Mesothelial cell of epicardium (in vitro differentiated cells): Measurements from ENCODE around the gene APOF. TPM values are rescaled to one million over a fixed set of nuclear protein-coding genes. Genes with fewer than 3 reads are reported as not detected.
A peak's percentile ranks its signal among the peaks of the same experiment; 100 is the strongest.
"Not testable (repeated sequence)": the region's sequence is repeated elsewhere in the genome, so short reads cannot be mapped to it uniquely, and the experiment has no call there.

Source experiments
- DNase-seq, 2 experiments: peaks; one replicate each; pipeline ENCODE4 v3.0.0; 2021; ENCODE audit warnings: low spot score in 2 of 2; ENCODE audit not compliant: unreplicated experiment in 2 of 2
- H3K27ac Mint-ChIP-seq: 2 replicates; pipeline ENCODE4 v1.8.0; 2021; ENCODE audit warnings: mixed read lengths
- H3K27me3 Mint-ChIP-seq: 2 replicates; pipeline ENCODE4 v1.8.0; 2021; ENCODE audit warnings: low read depth, mixed read lengths
- H3K36me3 Mint-ChIP-seq: 2 replicates; pipeline ENCODE4 v1.8.0; 2021; ENCODE audit warnings: mixed read lengths
- H3K4me1 Mint-ChIP-seq: 2 replicates; pipeline ENCODE4 v1.8.0; 2021; ENCODE audit warnings: mixed read lengths
- H3K4me3 Mint-ChIP-seq: 2 replicates; pipeline ENCODE4 v1.8.0; 2021; ENCODE audit warnings: mild to moderate bottlenecking, moderate library complexity, mixed read lengths
- H3K9me3 Mint-ChIP-seq: 2 replicates; pipeline ENCODE4 v1.8.0; 2021; ENCODE audit warnings: mixed read lengths
- total RNA-seq: library from RNA; stranded (reverse); gene quantifications from 3 replicates; pipeline ENCODE4 v1.2.1, GENCODE V29; 2021
- TF ChIP-seq, protein P1 (sequence below): fragments of 200-600 bp; sonication (generic); IDR thresholded peaks from one replicate; pipeline ENCODE4 v1.5.0; 2021; ENCODE audit warnings: antibody characterized with exemption; ENCODE audit not compliant: unreplicated experiment

APOF gene
- total RNA-seq, 1 donor from 2014 or later, result not detected

DNA sequence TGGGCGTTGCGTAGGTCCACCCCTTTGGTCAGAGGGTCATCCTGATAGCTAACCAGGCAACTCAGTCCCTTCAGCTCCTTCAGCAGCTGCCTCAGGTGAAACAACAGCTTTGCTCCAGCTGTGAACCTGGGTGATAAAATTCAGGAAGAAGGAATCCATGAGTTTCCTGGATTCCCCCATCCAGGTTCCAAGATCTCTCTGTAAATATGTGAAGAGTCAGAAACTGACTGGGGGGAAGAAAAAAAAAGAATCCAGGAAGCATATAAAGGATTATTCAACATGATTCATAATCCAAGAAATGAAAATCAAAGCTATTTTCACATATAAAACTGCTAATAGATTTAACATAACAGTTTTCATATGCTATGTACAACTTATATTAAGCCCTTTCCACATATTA is 11.3 kb downstream of the APOF start:
- Mint-ChIP-seq H3K4me1 (no peaks in the 10 kb centered on the region), H3K27me3 (no peaks in the 10 kb centered on the region), H3K9me3 (no peaks in the 10 kb centered on the region), H3K36me3 (peaks cover 34% of the 10 kb centered on the region), H3K27ac (no peak overlapping the region), H3K4me3 (no peak overlapping the region)
- TF ChIP-seq, protein P1, sequence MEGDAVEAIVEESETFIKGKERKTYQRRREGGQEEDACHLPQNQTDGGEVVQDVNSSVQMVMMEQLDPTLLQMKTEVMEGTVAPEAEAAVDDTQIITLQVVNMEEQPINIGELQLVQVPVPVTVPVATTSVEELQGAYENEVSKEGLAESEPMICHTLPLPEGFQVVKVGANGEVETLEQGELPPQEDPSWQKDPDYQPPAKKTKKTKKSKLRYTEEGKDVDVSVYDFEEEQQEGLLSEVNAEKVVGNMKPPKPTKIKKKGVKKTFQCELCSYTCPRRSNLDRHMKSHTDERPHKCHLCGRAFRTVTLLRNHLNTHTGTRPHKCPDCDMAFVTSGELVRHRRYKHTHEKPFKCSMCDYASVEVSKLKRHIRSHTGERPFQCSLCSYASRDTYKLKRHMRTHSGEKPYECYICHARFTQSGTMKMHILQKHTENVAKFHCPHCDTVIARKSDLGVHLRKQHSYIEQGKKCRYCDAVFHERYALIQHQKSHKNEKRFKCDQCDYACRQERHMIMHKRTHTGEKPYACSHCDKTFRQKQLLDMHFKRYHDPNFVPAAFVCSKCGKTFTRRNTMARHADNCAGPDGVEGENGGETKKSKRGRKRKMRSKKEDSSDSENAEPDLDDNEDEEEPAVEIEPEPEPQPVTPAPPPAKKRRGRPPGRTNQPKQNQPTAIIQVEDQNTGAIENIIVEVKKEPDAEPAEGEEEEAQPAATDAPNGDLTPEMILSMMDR, result no peak
- no peak for DNase-seq

DNA sequence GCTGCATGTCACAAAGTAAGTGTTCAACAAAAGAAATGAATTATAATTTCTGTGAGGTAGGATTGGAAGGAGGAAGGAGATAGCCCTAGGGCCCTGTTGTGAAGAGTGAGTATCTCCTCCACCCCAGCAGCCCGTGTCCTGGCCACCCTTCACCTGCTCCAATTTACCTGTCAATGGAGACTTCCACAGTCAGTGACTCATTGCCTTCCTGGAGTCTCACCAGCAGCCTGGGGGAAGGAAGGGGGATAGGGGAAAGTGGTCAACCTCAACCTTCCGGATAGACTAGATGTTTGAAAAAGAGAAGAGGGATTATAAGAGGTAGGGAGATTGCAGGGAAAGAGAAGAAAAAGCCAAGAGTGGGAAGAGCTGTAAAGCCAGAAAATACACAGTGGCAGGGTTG is 12.0 kb downstream of the APOF start:
- TF ChIP-seq, protein P1, result no peak
- H3K4me1 Mint-ChIP-seq, result no peaks in the 10 kb centered on the region
- H3K27ac Mint-ChIP-seq, result no peak overlapping the region
- DNase-seq, result no peak
- peaks cover 36% of the 10 kb centered on the region for H3K36me3 Mint-ChIP-seq
- no peak overlapping the region for H3K4me3 Mint-ChIP-seq
- no peaks in the 10 kb centered on the region for H3K27me3 Mint-ChIP-seq
- no peaks in the 10 kb centered on the region for H3K9me3 Mint-ChIP-seq

DNA sequence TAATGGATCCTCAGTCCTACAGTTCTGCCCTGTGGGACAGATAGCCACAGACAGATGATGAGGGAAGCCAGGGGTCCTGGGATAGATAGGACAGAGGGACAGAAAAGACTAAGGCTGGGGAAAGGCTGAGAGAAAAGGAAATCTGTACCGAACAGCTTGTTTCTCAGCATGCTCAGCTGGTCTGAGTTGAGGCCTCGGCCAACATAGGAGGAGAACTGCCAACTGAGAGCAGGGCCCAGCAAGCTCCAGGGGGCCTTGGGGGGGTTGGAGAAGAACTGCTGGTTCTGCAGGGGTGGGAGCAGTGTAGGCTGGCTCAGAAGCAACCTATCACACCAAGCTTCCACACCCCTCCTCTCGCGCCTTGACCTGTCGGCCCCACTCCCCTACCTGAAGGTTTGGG is 13.9 kb downstream of the APOF start:
- H3K27ac Mint-ChIP-seq, result no peak overlapping the region
- H3K36me3 Mint-ChIP-seq, result peaks cover 43% of the 10 kb centered on the region
- H3K9me3 Mint-ChIP-seq, result no peaks in the 10 kb centered on the region
- no peaks in the 10 kb centered on the region for H3K4me1 Mint-ChIP-seq
- no peak overlapping the region for H3K4me3 Mint-ChIP-seq
- H3K27me3 Mint-ChIP-seq, result no peaks in the 10 kb centered on the region
- TF ChIP-seq, protein P1, result no peak
- no peak for DNase-seq

DNA sequence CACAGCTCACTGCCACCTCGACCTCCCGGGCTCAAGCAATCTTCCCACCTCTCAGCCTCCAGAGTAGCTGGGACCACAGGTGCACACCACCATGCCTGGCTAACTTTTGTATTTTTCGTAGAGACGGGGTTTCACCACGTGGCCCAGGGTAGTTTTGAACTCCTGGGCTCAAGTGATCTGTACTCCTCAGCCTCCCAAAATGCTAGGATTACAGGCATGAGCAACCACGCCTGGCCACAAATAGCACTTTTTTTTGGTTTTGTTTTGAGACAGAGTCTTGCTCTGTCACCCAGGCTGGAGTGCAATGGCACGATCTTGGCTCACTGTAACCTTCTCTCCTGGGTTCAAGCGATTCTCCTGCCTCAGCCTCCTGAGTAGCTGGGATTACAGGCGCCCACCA is 15.4 kb downstream of the APOF start:
- not testable (repeated sequence) for H3K27ac Mint-ChIP-seq, H3K4me1 Mint-ChIP-seq, H3K27me3 Mint-ChIP-seq, H3K4me3 Mint-ChIP-seq, DNase-seq, H3K9me3 Mint-ChIP-seq
- H3K36me3 Mint-ChIP-seq, result peaks cover 52% of the 10 kb centered on the region

DNA sequence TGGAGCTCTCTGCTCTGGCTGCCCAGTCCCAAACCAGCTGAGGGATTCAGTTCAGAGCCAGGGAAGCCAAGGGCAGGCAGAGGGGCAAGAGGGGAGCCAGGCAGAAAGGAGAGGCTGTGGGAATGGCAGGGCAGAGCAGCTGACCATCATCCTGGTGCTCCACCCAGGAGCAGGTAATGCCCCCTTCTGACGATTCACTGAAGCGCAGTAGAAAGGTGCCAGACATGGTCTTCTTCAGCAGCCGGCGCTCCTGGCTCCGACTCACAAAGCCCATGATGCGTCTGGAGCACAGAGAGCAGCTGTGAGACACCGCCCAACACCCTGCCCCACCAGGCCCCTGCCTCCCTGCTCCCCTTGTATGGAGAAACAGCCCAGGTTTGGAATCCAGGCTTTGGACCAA is 16.0 kb downstream of the APOF start:
- Mint-ChIP-seq H3K9me3 (no peaks in the 10 kb centered on the region), H3K27ac (no peak overlapping the region), H3K36me3 (peaks cover 52% of the 10 kb centered on the region), H3K27me3 (no peaks in the 10 kb centered on the region), H3K4me3 (no peak overlapping the region), H3K4me1 (no peaks in the 10 kb centered on the region)
- TF ChIP-seq, protein P1, result no peak
- DNase-seq, result no peak

DNA sequence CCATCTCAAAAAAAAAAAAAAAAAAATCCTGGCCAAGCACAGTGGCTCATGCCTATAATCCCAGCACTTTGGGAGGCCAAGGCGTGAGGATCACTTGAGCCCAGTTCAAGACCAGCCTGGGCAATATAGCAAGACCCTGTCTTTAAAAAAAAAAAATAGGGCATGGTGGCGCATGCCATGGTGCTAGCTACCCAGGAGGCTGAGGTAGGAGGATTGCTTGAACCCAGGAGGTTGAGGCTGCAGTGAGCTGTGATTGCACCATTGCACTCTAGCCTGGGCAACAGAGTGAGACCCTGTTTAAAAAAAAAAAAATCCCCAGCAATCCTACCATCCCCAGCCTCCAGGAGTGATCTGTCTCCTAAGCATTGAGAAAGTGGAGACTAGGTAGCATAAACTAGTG is 20.4 kb downstream of the APOF start:
- H3K9me3 Mint-ChIP-seq, H3K4me1 Mint-ChIP-seq, H3K4me3 Mint-ChIP-seq, H3K27ac Mint-ChIP-seq, DNase-seq, H3K27me3 Mint-ChIP-seq: not testable (repeated sequence)
- peaks cover 29% of the 10 kb centered on the region for H3K36me3 Mint-ChIP-seq

DNA sequence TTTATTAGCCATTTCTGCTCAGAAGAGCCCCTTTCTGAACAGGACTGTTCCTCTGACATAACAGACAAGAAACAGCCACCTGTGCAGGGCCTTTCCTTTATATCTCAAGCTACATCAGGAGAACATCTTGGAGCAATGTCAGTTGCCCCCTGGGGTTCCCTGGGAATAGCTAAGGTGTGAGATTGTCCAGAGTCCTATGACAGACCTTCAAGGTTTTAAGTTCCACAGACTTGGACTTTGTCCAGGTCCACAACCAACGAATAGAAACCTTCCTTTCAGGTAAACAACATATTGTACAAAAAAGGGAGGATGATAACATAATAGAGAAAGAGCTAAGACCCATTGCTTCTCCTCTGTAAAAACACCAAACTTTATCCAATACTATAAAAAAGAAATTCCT is 21.0 kb downstream of the APOF start:
- peaks cover 26% of the 10 kb centered on the region for H3K36me3 Mint-ChIP-seq
- H3K27ac Mint-ChIP-seq, result peak overlapping the region; percentile 6
- no peaks in the 10 kb centered on the region for H3K9me3 Mint-ChIP-seq
- TF ChIP-seq, protein P1, result no peak
- no peaks in the 10 kb centered on the region for H3K27me3 Mint-ChIP-seq
- H3K4me1 Mint-ChIP-seq, result peaks cover 3% of the 10 kb centered on the region
- H3K4me3 Mint-ChIP-seq, result no peak overlapping the region
- DNase-seq, result no peak
